Nephron (organoid): ENCODE measurements around the gene RNF4.

Experiments used
- H3K27ac Mint-ChIP-seq, 3 experiments: 2 replicates each; pipeline ENCODE4 v1.8.0; 2020; ENCODE audit warnings: mixed read lengths in 3 of 3, mild to moderate bottlenecking in 2 of 3, moderate library complexity in 1 of 3
- H3K27me3 Mint-ChIP-seq: 2 replicates; pipeline ENCODE4 v1.8.0; 2021; ENCODE audit warnings: low read depth, mild to moderate bottlenecking, moderate library complexity, mixed read lengths
- H3K36me3 Mint-ChIP-seq: 2 replicates; pipeline ENCODE4 v1.8.0; 2020; ENCODE audit warnings: low read depth, mixed read lengths
- H3K4me1 Mint-ChIP-seq: 2 replicates; pipeline ENCODE4 v1.8.0; 2020; ENCODE audit warnings: mixed read lengths
- H3K4me3 Mint-ChIP-seq, 3 experiments: 2 replicates each; pipeline ENCODE4 v1.8.0; 2020; ENCODE audit warnings: mild to moderate bottlenecking in 3 of 3, mixed read lengths in 3 of 3, moderate library complexity in 2 of 3
- H3K9me3 Mint-ChIP-seq: 2 replicates; pipeline ENCODE4 v1.8.0; 2020; ENCODE audit warnings: mixed read lengths
- CTCF ChIP-seq, 3 experiments: fragments of 200-600 bp; sonication (generic); IDR thresholded peaks; one replicate each; pipeline ENCODE4 v1.5.0; 2021; ENCODE audit warnings: antibody characterized with exemption in 3 of 3; ENCODE audit not compliant: unreplicated experiment in 3 of 3

RNF4 gene

DNA sequence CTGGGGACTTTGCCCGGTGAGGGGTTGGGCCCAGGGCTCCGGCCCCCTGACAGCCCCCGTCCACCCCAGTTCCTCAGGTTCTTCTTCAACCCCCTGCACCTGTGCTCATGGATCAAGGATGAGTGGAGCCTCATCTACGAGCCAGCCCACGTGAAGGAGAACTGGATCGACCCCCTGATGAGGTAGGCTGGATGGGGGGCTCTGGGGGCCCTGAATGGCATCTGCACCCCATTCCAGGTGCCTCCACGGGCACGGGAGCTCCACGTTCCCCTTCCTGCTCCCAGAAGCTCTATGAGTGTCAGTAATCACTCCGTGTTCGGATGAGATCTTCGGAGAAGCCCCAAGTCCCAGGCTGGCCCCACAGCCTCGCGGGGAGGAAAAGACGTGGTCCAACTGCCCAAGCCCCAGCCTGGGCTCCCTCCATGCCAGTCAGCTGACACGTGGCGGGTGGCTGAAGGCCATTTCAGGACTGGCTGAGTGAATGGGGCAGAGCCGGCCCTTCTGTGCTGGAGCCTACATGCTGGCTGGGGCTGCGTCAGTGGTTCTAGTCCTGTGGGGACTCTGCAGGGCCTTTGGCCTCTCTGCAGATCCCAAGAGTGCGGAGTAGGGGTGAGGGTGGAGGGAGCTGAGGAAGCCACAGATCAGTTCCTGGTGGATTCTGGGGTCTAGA, 25.7 kb upstream of the RNF4 start:
- Mint-ChIP-seq H3K27me3 (no peaks in the 10 kb centered on the region), H3K9me3 (no peaks in the 10 kb centered on the region), H3K36me3 (no peaks in the 10 kb centered on the region), H3K4me1 (no peaks in the 10 kb centered on the region), H3K4me3 (no peak overlapping the region), H3K27ac (no peak overlapping the region)
- TF ChIP-seq CTCF (IDR thresholded peaks at IDR 0.05; ENCODE audit: unreplicated experiment in 3 of 3), result no peak

GRCh38 chr4:2443956-2444740, 24.8 kb upstream of the RNF4 start:
- Mint-ChIP-seq H3K4me1 (no peaks in the 10 kb centered on the region), H3K27ac (no peak overlapping the region), H3K27me3 (no peaks in the 10 kb centered on the region), H3K36me3 (no peaks in the 10 kb centered on the region), H3K9me3 (no peaks in the 10 kb centered on the region), H3K4me3 (no peak overlapping the region)
- TF ChIP-seq CTCF (IDR thresholded peaks at IDR 0.05; ENCODE audit: unreplicated experiment in 3 of 3), result no peak

DNA sequence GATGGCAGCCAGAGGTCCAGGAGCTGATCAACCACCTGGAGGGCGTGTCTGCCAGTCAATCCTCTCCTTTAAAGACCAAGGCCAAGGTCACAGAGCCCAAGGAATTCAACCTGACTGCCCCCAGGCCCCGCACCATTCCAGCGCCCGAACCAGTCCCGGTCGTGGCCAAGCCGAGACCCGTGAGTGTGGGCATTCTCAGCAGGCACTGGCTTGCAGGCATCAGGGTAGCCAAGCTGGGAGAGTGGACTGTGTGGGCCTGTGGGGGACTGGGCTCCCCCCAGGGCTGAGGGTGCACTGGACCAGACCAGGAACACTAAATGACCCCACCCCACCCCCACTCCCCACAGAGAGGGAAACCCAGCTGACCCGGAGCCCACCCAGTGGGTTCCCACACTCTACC, 23.8 kb upstream of the RNF4 start:
- Mint-ChIP-seq H3K4me1 (no peaks in the 10 kb centered on the region), H3K9me3 (no peaks in the 10 kb centered on the region), H3K27ac (no peak overlapping the region), H3K36me3 (no peaks in the 10 kb centered on the region), H3K27me3 (peaks cover 3% of the 10 kb centered on the region), H3K4me3 (no peak overlapping the region)
- no peak for TF ChIP-seq CTCF (IDR thresholded peaks at IDR 0.05; ENCODE audit: unreplicated experiment in 3 of 3)

GRCh38 chr4:2445571-2445970, 23.3 kb upstream of the RNF4 start:
- H3K27me3 Mint-ChIP-seq, result peaks cover 4% of the 10 kb centered on the region
- no peaks in the 10 kb centered on the region for H3K36me3 Mint-ChIP-seq
- H3K9me3 Mint-ChIP-seq, result no peaks in the 10 kb centered on the region
- H3K4me3 Mint-ChIP-seq, result no peak overlapping the region
- TF ChIP-seq CTCF (IDR thresholded peaks at IDR 0.05; ENCODE audit: unreplicated experiment in 3 of 3), result no peak
- H3K27ac Mint-ChIP-seq, result no peak overlapping the region
- no peaks in the 10 kb centered on the region for H3K4me1 Mint-ChIP-seq

GRCh38 chr4:2446656-2447564, 22.0 kb upstream of the RNF4 start:
- Mint-ChIP-seq H3K36me3 (no peaks in the 10 kb centered on the region), H3K4me1 (no peaks in the 10 kb centered on the region), H3K9me3 (no peaks in the 10 kb centered on the region), H3K27ac (no peak overlapping the region), H3K27me3 (peaks cover 8% of the 10 kb centered on the region), H3K4me3 (no peak overlapping the region)
- no peak for TF ChIP-seq CTCF (IDR thresholded peaks at IDR 0.05; ENCODE audit: unreplicated experiment in 3 of 3)
